HG03575 (cell line): ENCODE measurements around the gene PLA2R1.
"Not testable (repeated sequence)": the region's sequence is repeated elsewhere in the genome, so short reads cannot be mapped to it uniquely, and the experiment has no call there.

Experiments
- ATAC-seq: cut with Tn5 transposase; IDR thresholded peaks from one replicate; pipeline ENCODE4 v1.9.1; 2021; ENCODE audit not compliant: unreplicated experiment, insufficient number of reproducible peaks, low FRiP score; ENCODE audit errors: extremely low read depth

Gene PLA2R1

DNA sequence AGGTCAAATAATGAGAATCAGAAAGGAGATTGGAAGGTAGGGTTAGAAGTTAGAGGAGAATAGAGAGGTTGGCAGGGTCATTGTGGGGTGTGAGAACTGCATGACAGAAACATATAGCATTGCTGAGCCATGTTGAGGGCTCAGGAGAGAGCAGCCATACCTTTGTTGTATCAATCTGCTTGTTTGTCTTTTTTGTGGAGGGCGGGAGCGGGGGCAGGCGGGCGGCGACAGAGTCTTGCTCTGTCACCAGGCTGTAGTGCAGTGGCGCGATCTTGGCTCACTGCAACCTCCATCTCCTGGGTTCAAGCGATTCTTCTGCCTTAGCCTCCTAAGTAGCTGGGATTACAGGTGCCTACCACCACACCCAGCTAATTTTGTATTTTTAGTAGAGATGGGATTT, 23.8 kb downstream of the PLA2R1 start:
- ATAC-seq = not testable (repeated sequence)

DNA sequence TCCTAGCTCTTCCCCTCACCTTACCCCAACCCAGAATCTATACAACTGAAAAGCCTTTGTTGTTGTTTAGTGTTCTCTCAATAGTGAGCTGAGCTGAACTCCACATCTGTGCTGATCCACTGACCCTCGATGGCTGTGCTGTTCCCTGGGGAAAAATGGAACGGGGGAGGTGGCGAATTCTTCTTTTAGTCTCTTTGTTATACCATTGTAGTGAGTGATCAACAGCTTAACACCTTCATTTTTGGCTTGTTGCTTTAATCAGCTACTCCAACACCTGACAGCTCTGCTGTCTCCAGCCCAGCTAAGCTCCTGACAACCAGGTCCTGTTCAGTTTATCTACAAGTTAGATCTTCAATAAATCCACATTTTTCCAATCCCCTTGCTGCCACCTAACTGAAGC, 25.7 kb downstream of the PLA2R1 start:
- no peak for ATAC-seq

DNA sequence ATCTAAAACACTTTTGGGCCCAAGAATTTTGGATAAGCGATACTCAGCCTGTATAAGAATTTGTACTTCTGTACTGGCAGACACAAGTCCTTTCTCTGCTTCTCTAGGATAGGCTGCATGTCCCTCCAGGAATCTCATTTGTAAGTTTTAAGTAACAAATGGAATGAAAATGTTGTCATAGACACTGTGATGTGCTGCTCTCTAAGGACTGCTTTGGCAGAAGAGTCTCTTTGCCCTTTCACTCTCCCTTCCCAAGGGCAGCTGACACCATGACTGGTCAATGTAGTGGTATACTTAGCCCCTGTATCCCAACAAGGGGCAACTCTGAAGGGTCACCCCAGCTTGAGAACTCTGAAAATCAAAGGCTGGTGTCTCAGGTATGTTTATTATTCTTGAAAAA, 27.3 kb downstream of the PLA2R1 start:
- ATAC-seq = no peak

DNA sequence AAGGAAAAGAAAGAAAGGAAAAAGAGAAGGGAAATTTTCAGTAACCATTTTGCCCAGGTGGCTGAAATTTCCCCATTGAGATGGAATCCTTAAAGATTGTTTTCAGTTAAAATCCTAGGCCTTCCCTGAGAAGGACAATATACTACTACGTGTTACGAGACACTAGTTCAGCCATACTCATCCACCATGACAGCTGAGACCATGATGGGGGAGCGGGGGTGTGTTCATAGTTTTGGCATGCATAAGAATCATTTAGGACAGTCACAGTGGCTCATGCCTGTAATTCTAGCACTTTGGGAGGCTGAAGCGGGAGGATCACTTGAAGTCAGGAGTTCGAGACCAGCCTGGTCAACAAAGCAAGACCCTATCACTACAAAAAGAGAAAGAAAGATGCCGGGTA, 28.0 kb downstream of the PLA2R1 start:
- no peak for ATAC-seq

DNA sequence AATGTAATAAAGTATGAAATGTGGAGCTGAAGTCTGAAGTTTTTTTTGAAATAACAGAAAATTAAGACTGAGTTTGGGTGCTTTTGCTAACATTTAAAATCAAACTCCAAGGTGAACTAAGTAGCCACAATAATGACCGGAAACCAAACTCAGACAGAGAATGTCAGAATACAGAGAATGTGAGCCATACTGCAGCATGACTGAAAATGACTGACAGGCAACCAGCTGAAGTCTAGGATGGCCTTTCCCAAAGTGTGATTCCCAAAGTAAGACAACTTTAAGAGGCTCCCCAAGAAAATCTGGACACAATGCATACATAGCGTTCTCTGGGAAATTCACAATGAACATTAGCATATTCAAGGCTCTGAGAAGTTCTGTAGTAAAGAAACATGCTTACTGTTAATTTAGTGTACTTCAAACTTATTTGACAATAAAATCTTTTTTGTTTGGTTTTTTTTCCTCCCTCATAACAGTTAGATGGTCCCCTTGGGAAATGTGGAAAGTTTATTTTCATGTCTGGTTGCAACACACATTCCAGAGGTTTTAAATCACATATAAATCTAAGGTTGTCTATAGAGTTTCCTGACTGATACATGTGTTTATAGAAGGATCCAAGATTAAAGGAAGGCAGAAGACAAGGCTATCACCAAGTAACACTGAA, 28.6 kb downstream of the PLA2R1 start:
- ATAC-seq = no peak

DNA sequence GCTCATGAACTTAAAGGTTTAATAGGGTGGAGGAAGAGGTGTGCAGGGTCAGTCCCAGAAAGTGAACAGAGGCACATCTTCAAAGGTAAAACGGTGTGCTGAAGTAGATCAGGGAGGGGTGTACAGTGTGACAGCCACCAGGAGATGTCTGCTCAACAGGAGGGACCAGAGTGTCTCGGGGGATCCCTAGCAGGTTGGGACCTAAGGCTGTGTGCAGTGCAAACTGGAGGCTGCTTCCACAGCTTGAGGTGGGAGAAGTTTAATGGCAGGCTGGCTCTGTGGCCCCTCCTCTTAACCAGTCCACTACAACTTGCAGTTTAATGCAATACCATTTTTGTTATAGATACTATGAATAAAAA, 33.2 kb downstream of the PLA2R1 start:
- no peak for ATAC-seq

DNA sequence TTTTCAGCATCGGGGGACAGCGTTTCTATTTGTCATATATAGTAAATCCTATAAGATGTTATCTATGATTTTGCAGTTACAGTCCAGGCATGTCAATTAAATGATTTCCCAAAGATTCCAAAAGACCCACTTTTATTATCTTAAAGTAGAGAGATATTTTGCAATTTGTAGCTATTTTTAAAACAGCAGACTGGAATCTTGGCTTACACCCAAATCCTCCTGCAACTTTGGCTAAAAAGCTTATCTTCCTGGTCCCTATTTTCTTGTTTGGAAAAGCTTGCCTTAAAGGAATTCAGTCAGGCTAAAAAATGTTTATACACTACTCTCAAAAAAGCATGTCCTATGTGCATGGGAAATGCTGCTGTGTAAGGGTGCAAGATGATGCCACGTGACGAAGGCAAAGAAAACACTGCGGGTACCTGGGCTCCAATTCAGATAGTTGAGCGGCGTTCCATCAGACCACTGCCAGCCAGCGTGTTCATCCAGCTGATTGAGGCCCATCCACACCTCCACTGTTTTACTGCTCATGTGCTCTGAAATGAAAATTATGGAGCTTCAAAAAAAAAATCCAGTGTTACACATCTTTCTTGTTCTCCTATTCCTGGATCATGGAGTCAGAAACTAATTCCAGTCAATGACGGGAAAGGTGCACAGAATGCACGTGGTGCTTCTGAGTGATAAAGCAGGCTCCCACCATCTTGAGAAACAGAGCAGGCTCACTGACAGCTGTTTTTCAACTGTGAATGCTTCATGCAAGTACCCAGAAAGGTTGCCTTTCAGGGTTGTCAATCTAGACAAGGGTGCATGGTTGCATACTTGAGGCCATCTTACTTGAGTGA, 33.8 kb downstream of the PLA2R1 start:
- ATAC-seq = no peak

DNA sequence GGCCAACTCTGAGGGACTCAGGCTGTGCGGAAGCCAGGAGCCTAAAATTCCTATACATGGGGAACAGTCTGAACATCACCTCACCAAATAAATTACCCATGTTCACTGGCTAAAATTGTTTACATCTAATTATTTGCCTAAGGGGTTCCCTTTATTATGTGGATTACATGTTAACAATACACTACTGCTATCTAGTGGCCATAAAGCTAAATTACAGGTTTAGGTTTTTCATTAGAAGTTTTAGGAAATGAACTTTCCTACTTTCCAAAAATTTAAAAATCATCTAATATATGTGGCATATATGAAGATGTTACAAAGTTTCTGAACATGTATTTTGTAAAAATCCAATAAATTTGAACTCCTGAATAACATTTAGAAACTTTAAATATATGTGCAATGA, 40.3 kb downstream of the PLA2R1 start:
- no peak for ATAC-seq

DNA sequence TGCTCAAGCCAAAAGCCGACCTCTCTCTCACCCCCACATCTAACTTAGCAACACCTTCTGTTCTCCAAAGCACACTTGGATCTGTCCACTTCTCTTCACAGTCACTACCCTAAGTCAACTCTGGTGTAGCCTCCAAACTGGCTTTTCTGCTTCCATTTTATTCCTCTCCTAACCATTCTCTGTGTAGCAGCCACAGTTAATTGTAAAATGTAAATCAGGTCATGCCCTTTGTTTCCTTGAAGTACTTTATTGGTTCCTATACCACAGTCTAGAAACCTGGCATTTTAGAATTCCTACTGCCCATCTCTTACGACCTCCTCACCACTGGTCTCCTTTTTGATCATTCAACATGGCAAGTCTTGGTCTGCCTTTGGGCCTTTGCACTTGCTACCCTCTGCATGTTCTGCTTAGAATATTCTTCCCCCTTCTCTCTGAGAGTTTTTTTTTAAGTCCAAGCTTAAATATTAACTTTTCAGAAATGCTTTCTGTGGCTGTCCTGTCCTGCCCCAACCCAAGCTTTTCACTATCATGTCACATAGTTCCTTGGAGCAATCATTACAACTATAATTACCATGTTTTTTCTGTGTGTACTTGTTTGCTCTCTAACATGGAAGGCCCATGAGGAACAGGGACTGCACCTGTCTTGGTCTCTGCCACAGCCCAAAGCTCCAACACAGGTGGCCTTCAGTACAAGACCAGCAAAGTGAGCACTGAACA, 42.9 kb downstream of the PLA2R1 start:
- no peak for ATAC-seq

DNA sequence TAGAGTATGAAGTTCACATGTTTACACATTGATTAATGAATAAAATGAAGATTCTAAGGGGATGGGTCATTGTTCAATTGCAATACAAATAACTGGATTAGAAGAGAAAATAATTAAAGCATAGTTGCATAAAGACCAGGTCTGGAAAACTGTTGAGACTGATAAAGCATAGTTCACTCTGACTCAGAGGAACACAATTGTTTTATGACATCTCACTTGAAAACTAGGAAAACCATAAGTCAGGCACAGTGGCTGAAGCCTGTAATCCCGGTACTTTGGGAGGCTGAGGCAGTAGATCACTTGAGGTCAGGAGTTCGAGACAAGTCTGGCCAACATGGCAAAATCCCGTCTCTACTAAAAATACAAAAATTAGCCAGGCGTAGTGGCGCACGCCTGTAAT, 46.7 kb downstream of the PLA2R1 start:
- no peak for ATAC-seq

DNA sequence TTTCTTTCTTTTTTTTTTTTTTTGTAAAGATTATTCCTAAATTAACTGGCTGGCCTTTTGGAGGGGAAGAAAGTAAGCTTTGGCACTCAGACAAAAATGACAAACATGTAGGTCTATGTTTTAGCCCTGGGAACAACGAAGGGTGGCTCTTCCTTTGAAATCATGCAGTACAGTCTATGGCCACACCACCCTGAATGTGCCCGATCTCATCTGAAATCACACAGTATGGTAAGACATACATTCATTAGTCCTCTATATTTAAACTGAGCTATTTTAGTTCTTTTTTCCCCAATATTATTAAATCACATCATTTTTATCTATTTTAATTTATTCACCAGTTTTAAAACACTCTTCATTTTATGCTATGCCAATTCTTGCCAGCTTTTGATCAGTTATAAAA, 48.2 kb downstream of the PLA2R1 start:
- no peak for ATAC-seq

DNA sequence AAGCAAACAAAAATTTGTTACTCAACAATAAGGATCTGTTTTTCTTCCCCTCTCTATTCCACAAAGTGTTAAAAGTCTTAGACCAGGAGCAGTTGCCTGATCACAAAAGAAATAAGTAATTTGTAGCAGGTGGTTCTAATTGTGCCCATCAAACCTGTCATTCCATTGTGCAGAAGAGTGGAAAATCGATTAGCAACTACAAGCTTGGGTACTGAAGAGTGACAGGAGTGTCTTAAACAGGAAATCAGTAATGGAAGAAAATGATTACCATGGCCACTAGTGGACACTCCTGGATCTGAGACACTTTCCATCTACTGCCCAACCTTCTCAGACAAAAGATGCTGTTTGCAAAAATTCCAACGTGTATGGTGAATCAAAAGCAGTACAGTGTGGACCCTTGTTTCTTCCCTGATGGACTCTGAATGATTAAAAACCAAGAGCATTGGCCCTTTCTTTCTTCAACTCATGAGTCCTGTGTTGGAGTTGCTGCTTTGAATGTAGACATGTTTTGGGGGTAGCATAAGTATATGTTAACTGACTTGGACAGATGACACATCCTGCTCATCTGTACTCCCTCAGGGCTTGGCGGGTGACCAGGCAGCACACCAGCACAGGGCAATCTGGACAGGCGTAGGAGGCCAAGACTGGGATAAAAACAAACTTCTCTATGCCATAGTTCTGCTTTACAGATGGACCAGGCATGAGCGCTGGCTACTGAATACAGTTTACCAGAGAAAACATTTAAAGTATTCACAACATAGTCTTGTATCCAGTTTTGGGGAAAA, 51.9 kb downstream of the PLA2R1 start:
- no peak for ATAC-seq

DNA sequence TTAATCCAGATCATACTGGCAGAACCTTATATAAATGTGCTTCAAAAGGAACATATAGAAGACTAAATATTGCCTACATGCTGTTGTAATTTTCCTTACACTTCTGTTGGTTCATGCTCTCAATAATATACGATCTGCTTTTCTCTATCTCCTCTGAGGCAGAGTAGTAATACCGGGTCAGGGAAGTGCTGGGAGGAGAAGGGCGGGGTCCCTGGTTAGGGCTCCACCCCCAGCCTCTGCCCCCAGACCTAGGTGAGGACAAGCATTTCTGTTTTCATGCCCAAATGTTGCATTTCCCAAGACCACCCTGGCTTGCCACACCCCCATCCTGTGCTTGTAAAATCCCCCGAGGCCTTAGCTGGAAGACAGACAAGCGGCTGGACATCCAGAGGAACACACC, 55.3 kb downstream of the PLA2R1 start:
- no peak for ATAC-seq

DNA sequence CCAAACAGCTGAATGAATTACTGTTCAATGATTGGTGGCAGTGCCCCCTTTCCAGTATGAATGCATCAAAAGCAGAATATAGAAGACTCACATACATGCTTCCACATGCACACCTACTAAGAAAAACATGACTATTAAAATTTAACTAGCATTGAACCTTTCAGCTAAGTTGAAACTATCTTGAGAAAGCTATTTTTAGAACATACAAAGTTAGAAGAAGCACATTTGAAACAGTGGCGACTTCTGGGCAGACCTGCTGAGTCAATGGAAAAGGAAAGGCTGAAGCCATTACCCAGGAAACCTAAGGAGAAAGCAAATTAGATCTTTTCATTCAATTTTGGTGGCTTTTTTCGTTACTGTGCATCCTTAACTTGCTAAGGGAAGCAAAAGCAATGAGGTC, 55.9 kb downstream of the PLA2R1 start:
- no peak for ATAC-seq

DNA sequence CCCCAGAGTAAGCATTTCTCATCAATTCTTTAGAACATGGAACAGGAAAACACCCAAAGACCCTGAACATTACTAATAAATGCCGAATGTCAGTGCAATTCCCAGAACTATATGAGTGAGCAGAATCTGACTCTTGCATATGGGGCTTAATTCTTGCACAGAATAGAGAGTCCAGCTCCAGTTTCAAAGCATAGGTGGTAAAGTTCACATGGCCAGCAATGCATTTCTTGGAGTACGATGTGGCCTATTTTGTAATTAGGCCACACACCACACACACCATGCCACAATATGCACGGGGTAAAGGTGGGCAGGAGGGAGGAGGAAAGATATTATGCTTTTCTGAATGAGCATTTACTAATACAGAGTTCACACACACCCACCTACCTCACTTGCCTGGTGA, 56.5 kb downstream of the PLA2R1 start:
- no peak for ATAC-seq

DNA sequence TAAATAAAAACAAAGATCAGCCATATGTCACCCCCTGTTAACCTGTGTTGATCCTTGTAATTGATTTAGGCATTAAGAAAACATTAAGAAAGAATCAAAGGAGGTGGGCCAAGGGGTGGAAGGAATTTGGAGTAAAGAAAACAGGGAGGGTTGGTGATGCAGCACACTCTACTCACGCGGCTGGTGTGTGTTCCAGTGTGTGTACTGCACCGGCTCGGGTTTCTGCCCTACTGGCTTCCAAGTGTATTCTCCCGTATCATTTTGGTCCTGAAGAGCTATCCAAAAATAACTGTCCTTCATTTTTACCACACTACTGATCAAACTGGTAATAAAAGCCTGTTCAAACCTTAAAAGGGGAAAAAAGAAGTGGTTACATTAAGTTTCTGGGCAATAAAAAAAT, 56.9 kb downstream of the PLA2R1 start:
- no peak for ATAC-seq

DNA sequence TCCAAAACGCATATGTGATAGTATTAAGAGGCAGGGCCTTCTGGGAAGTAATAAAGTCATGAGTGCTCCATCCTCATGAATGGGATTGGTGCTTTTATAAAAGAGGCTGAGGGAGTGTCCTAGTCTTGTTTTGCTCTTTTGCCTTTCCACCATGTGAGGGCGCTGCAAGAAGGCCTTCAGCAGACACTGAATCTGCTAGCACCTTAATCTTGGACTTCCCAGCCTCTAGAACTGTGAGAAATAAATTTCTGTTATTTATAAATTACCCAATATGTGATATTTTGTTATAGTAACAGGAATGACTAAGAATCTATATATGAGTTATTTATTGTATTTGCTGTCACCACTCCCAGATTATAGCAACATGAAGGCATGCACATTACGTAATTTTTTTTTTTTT, 63.5 kb downstream of the PLA2R1 start:
- no peak for ATAC-seq

DNA sequence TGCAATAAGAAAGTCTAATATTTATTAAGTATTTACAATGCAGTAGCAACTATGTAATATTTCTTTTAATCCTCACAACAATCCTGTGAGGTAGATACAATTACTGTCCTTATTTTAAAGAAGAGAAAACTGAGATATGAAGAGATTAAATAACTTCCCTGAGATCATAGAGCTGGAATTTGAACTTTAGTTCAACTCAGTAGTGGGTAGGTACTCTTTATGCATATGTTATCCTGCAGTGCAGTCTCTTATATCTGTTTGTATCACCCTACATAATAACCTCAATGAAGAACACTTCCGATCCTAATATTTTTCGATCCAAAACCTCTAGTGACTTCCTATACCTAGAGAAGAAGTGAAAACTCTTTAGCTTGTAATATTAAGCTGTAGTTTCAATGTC, 64.2 kb downstream of the PLA2R1 start:
- no peak for ATAC-seq

DNA sequence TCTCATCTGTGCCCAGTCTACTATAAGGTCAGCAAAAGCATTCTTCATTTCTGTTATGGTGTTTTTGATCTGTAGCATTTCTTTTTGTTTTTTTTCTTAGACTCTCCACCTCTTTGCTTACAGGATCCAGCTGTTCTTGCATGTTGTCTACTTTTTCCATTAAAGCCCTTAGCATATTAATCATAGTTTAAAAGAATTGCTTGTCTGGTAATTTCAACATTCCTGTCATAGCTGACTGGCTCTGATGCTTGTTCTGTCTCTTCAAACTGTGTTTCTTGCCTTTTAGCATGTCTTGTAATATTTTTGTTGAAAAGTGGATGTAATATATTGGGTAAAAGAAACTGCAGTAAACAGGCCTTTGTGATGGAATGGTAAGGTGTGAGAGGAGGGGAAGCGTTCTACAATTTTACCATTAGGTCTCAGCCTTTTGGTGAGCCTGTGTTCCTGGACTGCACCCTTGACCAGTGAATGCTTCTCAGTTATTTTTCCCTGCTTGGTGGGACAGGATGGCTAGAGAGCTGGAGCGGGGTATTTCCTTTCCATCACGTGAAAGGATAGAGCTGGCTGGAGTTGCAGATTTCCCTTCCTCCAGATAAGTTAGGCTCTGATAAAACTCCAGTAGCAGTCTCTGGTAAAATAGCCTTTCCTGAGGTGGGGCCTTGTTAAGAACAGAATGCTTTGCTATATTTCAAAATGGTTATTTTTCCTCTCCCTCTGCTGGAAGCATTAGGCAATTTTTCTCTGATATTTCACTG, 65.4 kb downstream of the PLA2R1 start:
- ATAC-seq = no peak
